RPMI8226 (cell line): ENCODE results near the gene MTCH2.

Experiments
- DNase-seq: peaks from one replicate; pipeline ENCODE4 v3.0.0-alpha.2; 2015

Gene MTCH2

DNA sequence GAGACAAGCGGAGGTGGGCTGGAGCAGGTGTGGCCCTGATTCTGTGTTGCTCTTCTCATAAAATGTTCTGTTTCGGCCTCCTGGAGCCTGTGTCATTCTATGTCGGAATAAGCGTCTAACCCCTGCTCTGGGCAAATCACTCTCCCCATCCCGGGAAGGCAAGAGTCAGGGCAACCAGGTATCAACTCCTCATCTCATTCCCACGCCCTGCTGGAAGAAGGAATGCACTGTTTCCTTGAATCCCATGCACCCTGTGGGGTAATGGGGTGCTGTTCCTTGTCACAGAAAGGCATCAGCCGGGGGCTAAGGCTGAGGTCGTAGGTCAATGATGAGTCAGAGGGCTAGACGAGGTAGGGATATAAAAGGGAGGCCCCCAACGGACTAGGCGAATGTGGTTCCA is 53.2 kb downstream of the MTCH2 start:
- DNase-seq = no peak

DNA sequence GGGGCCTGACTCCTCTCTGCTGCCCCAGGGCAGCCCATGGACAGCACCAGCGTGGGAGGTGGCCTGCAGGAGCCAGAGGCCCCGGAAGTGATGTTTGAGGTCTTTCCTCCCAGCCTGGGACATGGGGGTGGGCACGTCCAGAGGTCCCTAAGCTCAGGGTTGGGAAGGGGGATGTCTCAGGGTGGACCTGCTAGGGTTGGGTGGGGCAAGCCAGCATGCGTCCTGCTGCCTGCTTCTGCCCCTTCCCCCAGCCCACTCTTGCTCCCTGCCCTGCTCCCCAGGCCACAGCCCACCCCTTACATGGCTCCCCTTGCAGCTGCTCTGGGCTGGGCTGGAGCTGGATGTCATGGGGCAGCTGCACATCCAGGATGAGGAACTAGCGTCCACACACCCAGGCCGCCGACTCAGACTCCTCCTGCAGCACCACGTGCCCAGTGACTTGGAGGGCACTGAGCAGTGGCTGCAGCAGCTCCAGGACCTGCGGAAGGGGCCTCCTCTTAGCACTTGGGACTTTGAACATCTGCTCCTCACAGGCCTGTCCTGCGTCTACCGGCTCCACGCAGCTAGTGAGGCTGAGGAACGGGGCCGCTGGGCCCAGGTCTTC is 54.5 kb downstream of the MTCH2 start:
- no peak for DNase-seq

DNA sequence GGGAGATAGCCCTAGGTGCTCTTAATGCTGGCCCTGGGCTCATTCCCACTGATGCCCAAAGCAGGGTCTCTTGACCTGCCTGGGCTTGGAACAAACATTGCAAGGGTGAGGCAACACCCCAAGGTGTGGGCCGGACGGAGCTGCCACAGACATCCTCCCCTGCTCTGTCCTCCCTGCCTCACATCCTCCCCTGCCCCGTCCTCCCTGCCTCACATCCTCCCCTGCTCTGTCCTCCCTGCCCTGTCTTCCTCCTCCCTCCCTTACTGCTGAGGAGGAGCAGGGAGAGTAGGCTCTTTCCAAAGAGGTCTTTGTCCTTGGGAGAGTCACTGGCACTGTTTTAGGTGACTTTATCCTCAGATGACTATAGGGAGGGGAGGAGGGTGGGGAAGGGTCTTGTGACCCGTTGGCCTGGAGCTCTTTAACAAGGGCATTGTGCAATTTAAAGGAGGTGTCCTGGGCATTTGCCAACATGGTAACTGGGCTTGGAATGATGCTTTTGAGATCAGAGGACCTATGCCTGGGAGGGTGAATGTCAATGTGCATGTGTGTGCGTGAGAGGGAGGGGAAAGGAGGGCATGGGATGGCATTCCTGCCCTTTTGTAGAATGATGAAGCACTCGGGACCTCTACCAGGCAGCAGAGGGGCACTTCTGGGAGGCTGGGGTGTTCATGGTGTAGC is 55.2 kb downstream of the MTCH2 start:
- no peak for DNase-seq

DNA sequence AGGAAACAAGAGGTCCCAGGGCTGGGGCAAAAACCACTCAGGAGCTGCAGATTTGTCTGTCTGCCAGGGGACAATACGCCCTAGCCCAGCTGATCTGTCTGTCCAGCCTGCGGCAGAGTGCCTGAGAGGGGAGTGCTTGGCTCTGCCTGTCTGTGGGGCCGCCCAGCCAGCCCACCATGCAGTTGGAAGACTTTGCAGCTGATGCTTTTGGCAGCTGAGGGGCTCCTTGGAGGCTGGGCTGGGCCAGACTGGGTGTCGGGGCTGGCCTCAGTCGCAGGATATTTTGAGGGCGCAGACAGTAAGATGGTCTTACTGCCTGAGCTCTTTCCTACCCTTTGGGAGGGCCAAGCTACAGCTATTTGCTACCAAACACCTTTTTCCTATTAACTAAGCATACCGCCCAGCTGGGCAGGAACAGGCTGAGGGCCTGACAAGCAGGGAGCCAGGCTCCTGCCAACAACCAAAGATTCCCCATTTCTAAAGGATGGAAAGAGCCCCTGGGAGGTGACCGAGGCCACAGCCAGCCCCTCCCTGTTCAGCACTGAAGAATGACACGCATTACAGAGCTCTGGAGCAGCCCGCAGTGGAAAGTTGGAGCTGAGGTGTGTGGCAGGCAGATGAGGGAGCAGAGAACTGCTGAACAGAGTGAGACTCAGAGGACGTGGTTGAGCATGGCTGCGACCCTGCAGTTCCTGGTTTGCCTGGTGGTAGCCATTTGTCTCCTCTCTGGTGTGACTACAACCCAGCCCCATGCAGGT is 56.1 kb downstream of the MTCH2 start, which contains the start of gene FAM180B:
Gene FAM180B (plus strand): TSS at position 581 of the 758 bp plus-strand sequence. CDS start 91 bp downstream, at position 672.
- DNase-seq = no peak

DNA sequence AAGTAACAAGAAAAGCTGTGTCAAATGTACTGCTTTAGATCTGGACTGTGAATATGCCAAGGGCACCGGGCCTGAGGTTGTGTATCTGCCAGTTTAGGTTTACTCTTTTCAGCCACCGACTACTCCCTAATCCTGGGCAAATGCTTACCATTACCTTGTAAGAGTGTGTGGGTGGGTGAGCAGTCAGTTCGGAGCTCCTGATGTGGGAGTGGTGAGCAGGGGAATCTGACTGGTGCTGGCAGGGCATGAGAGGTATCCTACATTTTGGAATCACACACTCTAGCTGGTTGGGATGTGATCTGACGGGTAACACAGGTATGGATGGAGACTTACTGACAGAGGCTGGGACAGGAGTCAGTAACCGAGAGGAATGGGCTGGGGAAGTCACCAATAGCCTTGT is 58.5 kb downstream of the MTCH2 start:
- DNase-seq = no peak

DNA sequence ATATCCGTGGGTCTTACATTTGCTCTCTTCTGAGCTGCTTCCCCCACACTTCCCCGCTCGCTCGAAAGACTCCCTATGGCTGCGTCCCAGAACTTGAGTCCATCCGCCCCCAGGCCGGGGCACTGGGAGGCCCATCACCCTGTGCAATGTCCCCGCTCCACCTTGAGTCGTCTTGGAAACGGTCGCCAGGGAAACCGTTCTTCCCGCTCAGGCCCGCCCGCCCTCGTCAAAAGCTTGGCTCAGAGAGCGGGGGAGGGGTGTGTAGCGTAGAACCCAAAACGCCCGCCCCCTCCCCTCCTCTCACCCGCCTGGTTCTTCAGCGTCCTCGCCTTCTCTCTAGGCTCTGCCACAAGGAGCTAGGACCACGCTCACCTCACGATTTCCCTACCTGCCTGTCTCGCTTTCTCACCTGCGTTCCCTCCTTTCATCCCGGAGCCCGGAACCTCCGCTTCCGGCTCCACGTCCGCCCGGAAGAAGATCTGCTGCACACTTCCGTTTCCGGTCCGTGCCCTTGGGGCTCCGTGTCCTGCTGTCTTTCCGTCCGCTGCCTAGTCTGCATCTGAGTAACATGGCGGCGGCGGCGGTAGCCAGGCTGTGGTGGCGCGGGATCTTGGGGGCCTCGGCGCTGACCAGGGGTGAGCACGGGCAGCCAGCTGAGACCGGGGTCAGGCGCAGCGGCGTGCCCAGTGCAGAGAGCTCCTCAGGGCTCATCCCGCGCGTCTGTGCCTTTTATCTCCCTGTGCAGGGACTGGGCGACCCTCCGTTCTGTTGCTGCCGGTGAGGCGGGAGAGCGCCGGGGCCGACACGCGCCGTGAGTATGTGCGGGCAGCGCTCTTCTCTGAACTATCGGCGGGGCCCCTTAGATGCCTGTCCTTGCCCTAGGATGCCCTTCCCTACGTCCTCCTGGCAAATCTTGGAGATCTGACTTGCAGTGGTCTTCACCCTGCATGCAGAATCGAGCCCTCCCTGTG is 63.5 kb downstream of the MTCH2 start, which contains the start of the genes KBTBD4 and NDUFS3:
Gene KBTBD4 (minus strand): TSS at position 447 of the 971 bp plus-strand sequence. CDS start 19 bp downstream, at position 428.
Gene NDUFS3 (plus strand): TSS at position 551 of the 971 bp plus-strand sequence. CDS start 18 bp downstream, at position 569.
- peak; percentile 88 for DNase-seq

DNA sequence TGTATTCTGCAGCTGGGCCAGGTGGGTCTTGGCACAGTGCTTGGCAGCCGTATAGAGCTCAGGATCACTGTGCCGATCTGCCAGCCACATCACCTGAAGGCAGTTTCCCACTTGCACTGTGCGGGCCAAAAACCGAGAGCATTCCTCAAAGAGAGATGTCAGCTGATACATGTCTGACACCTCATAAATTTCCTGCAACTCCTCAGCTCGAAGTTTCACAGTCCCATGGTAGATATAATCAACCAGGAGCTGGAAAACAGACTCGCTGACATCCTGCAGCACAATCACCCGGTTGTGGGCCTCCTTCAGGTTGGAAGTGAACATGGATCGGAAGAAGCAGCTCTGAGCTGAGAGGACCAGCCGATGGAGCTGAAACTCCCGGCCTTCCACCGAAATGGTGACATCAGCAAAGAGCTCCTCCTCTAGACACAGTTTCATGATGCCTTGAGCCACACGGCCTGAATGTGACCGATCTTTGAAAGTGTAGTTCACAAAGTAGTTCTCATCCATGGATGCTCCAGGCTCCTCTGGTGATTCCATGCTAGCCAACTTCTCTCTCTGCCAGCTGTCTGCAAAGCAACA is 64.8 kb downstream of the MTCH2 start:
- DNase-seq = no peak

DNA sequence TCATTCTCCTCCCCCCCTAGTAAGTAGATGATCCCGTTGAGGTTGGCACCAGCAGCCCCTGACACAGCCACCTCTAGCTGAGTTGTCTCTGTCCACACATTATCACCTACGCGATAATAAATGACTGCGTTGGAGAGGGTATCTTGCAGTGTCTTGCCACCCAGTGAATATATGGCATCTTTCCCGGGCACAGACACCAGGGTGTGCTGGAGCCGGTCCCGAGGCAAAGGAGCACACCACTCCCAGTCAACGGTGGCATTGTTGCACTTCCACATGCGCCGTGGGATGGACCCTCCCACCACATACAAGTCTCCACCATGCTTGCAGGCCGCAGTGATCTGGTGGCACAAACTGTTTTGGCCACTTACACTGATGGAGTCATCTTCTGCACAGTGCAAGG is 69.0 kb downstream of the MTCH2 start:
- DNase-seq = no peak

DNA sequence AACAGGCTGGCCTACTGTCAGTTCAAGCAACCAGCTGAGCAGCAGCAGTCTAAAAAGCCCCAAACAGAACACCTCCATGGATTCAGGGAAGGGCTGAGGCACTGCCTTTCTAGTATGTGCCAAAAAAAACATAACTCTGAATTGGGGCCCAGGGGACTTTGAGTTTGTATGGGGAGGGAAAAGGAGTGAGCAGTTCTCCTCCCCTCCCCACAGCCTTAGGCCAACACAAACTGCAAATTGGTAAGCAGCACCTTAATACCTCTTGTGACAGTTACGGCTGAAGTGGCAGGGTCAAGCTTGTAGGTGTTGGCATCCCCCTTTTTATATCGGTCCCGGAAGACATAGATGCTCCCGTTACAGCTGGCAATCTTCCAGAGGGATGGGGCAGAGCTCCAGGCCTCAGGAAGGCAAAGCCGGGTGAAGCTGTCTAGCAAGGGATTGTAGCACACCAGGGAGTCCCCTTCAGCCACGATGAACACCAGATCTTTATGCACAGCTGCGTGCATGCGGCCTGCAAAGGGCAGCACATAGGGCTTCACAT is 69.6 kb downstream of the MTCH2 start:
- no peak for DNase-seq

DNA sequence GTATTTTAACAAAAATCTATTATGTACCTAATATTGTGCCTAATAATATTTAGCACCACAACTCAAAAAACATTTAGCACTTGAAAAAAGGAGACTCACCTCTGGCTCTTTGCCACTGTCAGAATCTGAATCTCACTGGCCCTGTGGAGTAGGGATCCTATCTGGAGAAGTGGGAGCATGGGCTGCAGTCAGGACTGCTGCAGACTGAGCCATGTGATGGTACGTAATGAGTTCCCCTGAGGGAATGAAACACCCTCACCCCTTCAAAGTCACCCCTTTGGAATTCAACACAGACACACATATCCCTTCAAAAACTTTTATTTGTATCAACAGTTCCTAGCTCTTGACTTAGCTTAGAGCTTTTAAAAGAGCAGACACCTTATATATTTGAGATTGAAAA is 70.5 kb downstream of the MTCH2 start:
- DNase-seq = no peak

DNA sequence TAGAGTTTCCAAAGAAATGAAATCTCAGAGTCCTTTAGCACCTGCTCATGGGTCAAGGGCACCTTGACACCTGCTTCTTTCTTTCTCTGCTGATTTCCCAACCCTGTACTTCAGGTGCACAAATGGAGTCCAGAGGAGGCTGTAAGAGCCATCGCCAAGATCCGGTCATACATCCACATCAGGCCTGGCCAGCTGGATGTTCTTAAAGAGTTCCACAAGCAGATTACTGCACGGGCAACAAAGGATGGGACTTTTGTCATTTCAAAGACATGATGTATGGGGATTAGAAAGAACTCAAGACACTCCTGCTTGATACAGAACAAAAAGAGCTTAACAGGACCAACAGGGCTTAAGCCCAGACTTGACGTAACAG is 71.0 kb downstream of the MTCH2 start:
- DNase-seq = no peak

DNA sequence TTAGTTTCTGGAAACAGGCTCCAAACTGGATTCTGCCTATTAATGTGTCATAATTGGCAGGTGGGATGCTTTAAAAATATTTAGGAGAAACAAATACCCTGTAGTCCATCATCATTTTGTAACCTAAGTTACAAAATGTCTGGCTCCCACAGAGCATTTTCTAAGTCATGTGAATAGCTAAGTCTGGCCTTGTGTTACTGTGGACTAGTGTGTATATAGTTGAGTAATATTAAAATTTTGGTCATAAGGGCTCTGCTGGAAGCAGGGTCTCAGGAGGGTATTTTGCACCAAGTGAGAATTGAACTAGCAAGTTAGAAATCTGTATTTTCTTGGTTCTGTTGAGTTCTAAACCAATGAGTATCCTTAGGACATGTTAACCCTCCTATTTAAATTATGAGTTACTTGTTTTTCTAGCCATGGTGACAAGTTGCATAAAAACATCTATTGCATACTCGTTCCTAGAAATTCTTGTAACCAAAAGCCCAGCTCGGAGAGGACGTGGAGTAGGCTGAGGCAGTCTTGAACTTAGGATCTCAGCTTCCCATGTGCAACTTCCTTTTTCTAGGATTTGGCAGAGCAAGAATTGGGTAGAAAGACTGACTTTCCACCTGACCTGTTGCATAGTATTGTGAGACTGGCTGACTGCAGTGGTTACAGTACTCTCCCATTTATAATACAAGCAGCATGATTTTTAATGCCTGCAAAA is 71.6 kb downstream of the MTCH2 start:
- no peak for DNase-seq

DNA sequence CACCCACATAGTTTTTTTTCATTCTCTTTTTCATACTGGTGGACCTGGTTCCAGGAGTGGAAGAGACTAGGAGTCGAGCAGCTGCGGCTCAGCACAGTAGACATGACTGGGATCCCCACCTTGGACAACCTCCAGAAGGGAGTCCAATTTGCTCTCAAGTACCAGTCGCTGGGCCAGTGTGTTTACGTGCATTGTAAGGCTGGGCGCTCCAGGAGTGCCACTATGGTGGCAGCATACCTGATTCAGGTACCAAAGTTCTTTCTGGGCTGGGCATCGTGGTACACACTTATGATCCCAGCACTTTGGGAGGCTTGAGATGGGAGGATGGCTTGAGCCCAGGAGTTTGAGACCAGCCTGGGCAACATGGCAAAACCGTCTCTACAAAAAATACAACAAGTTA is 72.7 kb downstream of the MTCH2 start:
- DNase-seq = no peak
